GM23338 (cell line): ENCODE measurements around the gene BAIAP2. TPM values are rescaled to one million over a fixed set of nuclear protein-coding genes. Genes with fewer than 3 reads are reported as not detected.

ENCODE experiments used
- ATAC-seq: fragments of 200-7000 bp; cut with Tn5 transposase; 3 replicates; pipeline ENCODE4 v1.9.1; 2020
- DNase-seq: peaks from one replicate; pipeline ENCODE4 v3.0.0-alpha.2; 2015; ENCODE audit warnings: low spot score
- H2AFZ ChIP-seq: fragments of 200-600 bp; sonication (generic); 2 replicates; pipeline ENCODE4 v1.8.0; 2016; ENCODE audit warnings: antibody characterized with exemption, mild to moderate bottlenecking, moderate library complexity
- H3F3A ChIP-seq: fragments of 200-600 bp; sonication (generic); replicated peaks from 2 replicates; pipeline ENCODE4 v1.8.0; 2017; ENCODE audit warnings: antibody characterized with exemption, mixed run types, low read depth
- H3K27ac ChIP-seq: fragments of 200-600 bp; sonication (generic); 2 replicates; pipeline ENCODE4 v1.6.1; 2016; ENCODE audit warnings: low read depth
- H3K27me3 ChIP-seq: fragments of 200-600 bp; sonication (generic); 2 replicates; pipeline ENCODE4 v1.8.0; 2016; ENCODE audit warnings: mild to moderate bottlenecking, mixed run types, moderate library complexity; ENCODE audit not compliant: insufficient read depth
- H3K36me3 ChIP-seq: fragments of 200-600 bp; sonication (generic); 2 replicates; pipeline ENCODE4 v1.8.0; 2016; ENCODE audit warnings: mild to moderate bottlenecking; ENCODE audit not compliant: insufficient read depth
- H3K4me1 ChIP-seq: fragments of 200-600 bp; sonication (generic); 2 replicates; pipeline ENCODE4 v1.8.0; 2016; ENCODE audit warnings: mild to moderate bottlenecking, moderate library complexity; ENCODE audit not compliant: insufficient read depth
- H3K4me2 ChIP-seq: fragments of 200-600 bp; sonication (generic); 2 replicates; pipeline ENCODE4 v1.7.1; 2017; ENCODE audit warnings: mixed run types
- H3K4me3 ChIP-seq: fragments of 200-600 bp; sonication (generic); 2 replicates; pipeline ENCODE4 v1.6.1; 2016; ENCODE audit warnings: mixed run types
- H3K79me2 ChIP-seq: fragments of 200-600 bp; sonication (generic); replicated peaks from 2 replicates; pipeline ENCODE4 v1.8.0; 2017; ENCODE audit warnings: mild to moderate bottlenecking; ENCODE audit not compliant: insufficient read depth
- H3K9me2 ChIP-seq: fragments of 200-600 bp; sonication (generic); 2 replicates; pipeline ENCODE4 v1.8.0; 2017; ENCODE audit not compliant: insufficient read depth
- H4K20me1 ChIP-seq: fragments of 200-600 bp; sonication (generic); replicated peaks from 2 replicates; pipeline ENCODE4 v1.8.0; 2017; ENCODE audit warnings: mild to moderate bottlenecking; ENCODE audit not compliant: insufficient read depth
- H3K27ac Mint-ChIP-seq: 2 replicates; pipeline ENCODE4 v1.8.0; 2020; ENCODE audit warnings: inconsistent platforms, mild to moderate bottlenecking, moderate library complexity, mixed read lengths
- H3K27me3 Mint-ChIP-seq: 3 replicates; pipeline ENCODE4 v1.8.0; 2022; ENCODE audit warnings: low read depth, mild to moderate bottlenecking, moderate library complexity, mixed read lengths, inconsistent platforms; ENCODE audit not compliant: insufficient read depth, poor library complexity
- H3K36me3 Mint-ChIP-seq: 3 replicates; pipeline ENCODE4 v1.8.0; 2021; ENCODE audit warnings: low read depth, mild to moderate bottlenecking, inconsistent platforms, moderate library complexity, mixed read lengths
- H3K4me1 Mint-ChIP-seq: 3 replicates; pipeline ENCODE4 v1.8.0; 2020; ENCODE audit warnings: mild to moderate bottlenecking, inconsistent platforms, mixed read lengths
- H3K4me3 Mint-ChIP-seq: 3 replicates; pipeline ENCODE4 v1.8.0; 2021; ENCODE audit warnings: moderate library complexity, mild to moderate bottlenecking, inconsistent platforms, mixed read lengths
- H3K9me3 Mint-ChIP-seq: 3 replicates; pipeline ENCODE4 v1.8.0; 2020; ENCODE audit warnings: moderate library complexity, mild to moderate bottlenecking, inconsistent platforms, mixed read lengths
- EZH2phosphoT487 ChIP-seq: fragments of 200-600 bp; sonication (generic); IDR thresholded peaks from one replicate; pipeline ENCODE4 v1.8.1; 2018; ENCODE audit warnings: antibody characterized with exemption; ENCODE audit not compliant: unreplicated experiment
- JUNB ChIP-seq: IDR thresholded peaks from one replicate; pipeline ENCODE4 v1.6.1; 2016; ENCODE audit warnings: antibody characterized with exemption; ENCODE audit not compliant: unreplicated experiment
- NANOG ChIP-seq: IDR thresholded peaks from 2 replicates; pipeline ENCODE4 v1.6.1; 2016; ENCODE audit warnings: antibody characterized with exemption, borderline replicate concordance
- POLR2AphosphoS5 ChIP-seq: IDR thresholded peaks from 2 replicates; pipeline ENCODE4 v1.6.1; 2016; ENCODE audit warnings: antibody characterized with exemption, low read depth
- STAT1 ChIP-seq: IDR thresholded peaks from one replicate; pipeline ENCODE4 v1.6.1; 2016; ENCODE audit warnings: antibody characterized with exemption; ENCODE audit not compliant: unreplicated experiment
- polyA plus RNA-seq: library from polyadenylated mRNA; unstranded; fragments of >200 nt; fragmentation: Nextera tagmentation; extraction: Ambion mirVana; gene quantifications from 2 replicates; pipeline ENCODE4 v1.2.1, GENCODE V29; 2016
- total RNA-seq: library from RNA; depleted of rRNA; stranded (reverse); fragments of >200 nt; shearing (Covaris generic); gene quantifications from 2 replicates; pipeline ENCODE4 v1.2.3, GENCODE V29; 2014
- TF ChIP-seq, protein P1 (sequence below): IDR thresholded peaks from one replicate; pipeline ENCODE4 v1.6.1; 2018; ENCODE audit warnings: antibody characterized with exemption; ENCODE audit not compliant: unreplicated experiment
- TF ChIP-seq, protein P2 (sequence below): fragments of 250-450 bp; sonication (Bioruptor Pico); IDR thresholded peaks from 2 replicates; pipeline ENCODE4 v1.5.0; 2020; ENCODE audit warnings: mild to moderate bottlenecking, moderate library complexity

Gene BAIAP2
- total and polyA plus RNA-seq, 2 experiments from 2014 or later, result 21.7 to 22.7 TPM

DNA sequence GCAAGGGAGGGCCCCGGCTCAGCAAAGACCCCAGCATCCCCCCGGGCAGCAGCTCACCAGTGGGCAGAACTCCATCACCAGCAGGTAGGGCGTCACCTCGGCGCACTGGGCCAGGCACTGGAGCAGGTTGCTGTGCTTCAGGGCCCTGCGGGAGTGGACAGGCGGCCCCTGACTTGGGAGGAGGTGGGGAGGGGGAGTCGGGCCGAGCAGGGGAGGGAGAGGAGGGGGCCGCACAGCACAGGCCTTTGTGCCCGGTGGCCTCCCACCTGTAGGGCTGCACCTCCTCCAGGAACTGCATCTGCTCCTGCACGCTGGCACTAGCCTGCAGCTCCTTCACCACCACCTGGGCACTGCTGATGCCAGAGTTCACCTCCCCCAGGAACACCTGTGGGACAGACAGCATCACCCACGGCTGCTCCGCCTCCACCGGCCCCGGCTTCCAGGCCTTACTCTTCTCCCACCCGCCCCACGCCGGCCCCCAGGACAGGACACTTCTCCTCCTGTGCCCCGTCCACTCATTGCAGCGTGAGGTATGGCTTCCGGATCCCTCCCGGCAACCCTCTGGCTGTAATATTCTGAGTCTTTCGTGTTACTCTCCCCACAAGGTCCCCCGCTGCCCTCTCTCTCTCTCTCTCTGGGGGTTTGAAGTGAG is 92.7 kb downstream of the BAIAP2 start:
- no peak for DNase-seq
- Histone ChIP-seq H3K36me3 (no peaks in the 10 kb centered on the region), H3K27me3 (no peaks in the 10 kb centered on the region), H3K4me1 (no peaks in the 10 kb centered on the region), H3F3A (no peaks in the 10 kb centered on the region), H4K20me1 (no peaks in the 10 kb centered on the region), H3K4me3 (no peak overlapping the region), H3K4me2 (no peak overlapping the region), H3K27ac (no peak overlapping the region), H2AFZ (no peak overlapping the region), H3K9me2 (no peaks in the 10 kb centered on the region), H3K79me2 (no peaks in the 10 kb centered on the region)
- no peaks in the 10 kb centered on the region for H3K36me3 Mint-ChIP-seq
- ATAC-seq, result no peak
- TF ChIP-seq, protein P1, sequence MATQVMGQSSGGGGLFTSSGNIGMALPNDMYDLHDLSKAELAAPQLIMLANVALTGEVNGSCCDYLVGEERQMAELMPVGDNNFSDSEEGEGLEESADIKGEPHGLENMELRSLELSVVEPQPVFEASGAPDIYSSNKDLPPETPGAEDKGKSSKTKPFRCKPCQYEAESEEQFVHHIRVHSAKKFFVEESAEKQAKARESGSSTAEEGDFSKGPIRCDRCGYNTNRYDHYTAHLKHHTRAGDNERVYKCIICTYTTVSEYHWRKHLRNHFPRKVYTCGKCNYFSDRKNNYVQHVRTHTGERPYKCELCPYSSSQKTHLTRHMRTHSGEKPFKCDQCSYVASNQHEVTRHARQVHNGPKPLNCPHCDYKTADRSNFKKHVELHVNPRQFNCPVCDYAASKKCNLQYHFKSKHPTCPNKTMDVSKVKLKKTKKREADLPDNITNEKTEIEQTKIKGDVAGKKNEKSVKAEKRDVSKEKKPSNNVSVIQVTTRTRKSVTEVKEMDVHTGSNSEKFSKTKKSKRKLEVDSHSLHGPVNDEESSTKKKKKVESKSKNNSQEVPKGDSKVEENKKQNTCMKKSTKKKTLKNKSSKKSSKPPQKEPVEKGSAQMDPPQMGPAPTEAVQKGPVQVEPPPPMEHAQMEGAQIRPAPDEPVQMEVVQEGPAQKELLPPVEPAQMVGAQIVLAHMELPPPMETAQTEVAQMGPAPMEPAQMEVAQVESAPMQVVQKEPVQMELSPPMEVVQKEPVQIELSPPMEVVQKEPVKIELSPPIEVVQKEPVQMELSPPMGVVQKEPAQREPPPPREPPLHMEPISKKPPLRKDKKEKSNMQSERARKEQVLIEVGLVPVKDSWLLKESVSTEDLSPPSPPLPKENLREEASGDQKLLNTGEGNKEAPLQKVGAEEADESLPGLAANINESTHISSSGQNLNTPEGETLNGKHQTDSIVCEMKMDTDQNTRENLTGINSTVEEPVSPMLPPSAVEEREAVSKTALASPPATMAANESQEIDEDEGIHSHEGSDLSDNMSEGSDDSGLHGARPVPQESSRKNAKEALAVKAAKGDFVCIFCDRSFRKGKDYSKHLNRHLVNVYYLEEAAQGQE, result no peak
- TF ChIP-seq POLR2AphosphoS5 (no peak), JUNB (no peak), EZH2phosphoT487 (no peak), STAT1 (no peak), NANOG (no peak)
- TF ChIP-seq, protein P2, sequence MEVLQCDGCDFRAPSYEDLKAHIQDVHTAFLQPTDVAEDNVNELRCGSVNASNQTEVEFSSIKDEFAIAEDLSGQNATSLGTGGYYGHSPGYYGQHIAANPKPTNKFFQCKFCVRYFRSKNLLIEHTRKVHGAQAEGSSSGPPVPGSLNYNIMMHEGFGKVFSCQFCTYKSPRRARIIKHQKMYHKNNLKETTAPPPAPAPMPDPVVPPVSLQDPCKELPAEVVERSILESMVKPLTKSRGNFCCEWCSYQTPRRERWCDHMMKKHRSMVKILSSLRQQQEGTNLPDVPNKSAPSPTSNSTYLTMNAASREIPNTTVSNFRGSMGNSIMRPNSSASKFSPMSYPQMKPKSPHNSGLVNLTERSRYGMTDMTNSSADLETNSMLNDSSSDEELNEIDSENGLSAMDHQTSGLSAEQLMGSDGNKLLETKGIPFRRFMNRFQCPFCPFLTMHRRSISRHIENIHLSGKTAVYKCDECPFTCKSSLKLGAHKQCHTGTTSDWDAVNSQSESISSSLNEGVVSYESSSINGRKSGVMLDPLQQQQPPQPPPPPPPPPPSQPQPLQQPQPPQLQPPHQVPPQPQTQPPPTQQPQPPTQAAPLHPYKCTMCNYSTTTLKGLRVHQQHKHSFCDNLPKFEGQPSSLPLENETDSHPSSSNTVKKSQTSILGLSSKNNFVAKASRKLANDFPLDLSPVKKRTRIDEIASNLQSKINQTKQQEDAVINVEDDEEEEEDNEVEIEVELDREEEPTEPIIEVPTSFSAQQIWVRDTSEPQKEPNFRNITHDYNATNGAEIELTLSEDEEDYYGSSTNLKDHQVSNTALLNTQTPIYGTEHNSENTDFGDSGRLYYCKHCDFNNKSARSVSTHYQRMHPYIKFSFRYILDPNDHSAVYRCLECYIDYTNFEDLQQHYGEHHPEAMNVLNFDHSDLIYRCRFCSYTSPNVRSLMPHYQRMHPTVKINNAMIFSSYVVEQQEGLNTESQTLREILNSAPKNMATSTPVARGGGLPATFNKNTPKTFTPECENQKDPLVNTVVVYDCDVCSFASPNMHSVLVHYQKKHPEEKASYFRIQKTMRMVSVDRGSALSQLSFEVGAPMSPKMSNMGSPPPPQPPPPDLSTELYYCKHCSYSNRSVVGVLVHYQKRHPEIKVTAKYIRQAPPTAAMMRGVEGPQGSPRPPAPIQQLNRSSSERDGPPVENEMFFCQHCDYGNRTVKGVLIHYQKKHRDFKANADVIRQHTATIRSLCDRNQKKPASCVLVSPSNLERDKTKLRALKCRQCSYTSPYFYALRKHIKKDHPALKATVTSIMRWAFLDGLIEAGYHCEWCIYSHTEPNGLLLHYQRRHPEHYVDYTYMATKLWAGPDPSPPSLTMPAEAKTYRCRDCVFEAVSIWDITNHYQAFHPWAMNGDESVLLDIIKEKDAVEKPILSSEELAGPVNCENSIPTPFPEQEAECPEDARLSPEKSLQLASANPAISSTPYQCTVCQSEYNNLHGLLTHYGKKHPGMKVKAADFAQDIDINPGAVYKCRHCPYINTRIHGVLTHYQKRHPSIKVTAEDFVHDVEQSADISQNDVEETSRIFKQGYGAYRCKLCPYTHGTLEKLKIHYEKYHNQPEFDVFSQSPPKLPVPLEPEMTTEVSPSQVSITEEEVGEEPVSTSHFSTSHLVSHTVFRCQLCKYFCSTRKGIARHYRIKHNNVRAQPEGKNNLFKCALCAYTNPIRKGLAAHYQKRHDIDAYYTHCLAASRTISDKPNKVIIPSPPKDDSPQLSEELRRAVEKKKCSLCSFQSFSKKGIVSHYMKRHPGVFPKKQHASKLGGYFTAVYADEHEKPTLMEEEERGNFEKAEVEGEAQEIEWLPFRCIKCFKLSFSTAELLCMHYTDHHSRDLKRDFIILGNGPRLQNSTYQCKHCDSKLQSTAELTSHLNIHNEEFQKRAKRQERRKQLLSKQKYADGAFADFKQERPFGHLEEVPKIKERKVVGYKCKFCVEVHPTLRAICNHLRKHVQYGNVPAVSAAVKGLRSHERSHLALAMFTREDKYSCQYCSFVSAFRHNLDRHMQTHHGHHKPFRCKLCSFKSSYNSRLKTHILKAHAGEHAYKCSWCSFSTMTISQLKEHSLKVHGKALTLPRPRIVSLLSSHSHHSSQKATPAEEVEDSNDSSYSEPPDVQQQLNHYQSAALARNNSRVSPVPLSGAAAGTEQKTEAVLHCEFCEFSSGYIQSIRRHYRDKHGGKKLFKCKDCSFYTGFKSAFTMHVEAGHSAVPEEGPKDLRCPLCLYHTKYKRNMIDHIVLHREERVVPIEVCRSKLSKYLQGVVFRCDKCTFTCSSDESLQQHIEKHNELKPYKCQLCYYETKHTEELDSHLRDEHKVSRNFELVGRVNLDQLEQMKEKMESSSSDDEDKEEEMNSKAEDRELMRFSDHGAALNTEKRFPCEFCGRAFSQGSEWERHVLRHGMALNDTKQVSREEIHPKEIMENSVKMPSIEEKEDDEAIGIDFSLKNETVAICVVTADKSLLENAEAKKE (CRISPR knock-in tag), result no peak
- H3K9me3 Mint-ChIP-seq, result no peaks in the 10 kb centered on the region
- no peaks in the 10 kb centered on the region for H3K4me1 Mint-ChIP-seq
- no peak overlapping the region for H3K27ac Mint-ChIP-seq
- H3K4me3 Mint-ChIP-seq, result no peak overlapping the region
- H3K27me3 Mint-ChIP-seq, result peaks cover 6% of the 10 kb centered on the region
